ENCODE results near the gene LHX3.
"Not testable (repeated sequence)": the region's sequence is repeated elsewhere in the genome, so short reads cannot be mapped to it uniquely, and the experiment has no call there.

The LHX3 gene

GRCh38 chr9:136153381-136154065 lies 51.4 kb downstream of the LHX3 start:
- no peak for DNase-seq (ENCODE audit: low read depth)

GRCh38 chr9:136152931-136153330 lies 52.0 kb downstream of the LHX3 start:
- no peak for DNase-seq (ENCODE audit: low read depth)

GRCh38 chr9:136152543-136152866 lies 52.4 kb downstream of the LHX3 start:
- DNase-seq (ENCODE audit: low read depth): no peak

GRCh38 chr9:136151848-136152542 lies 52.9 kb downstream of the LHX3 start:
- DNase-seq (ENCODE audit: low read depth): no peak

GRCh38 chr9:136151214-136151804 lies 53.6 kb downstream of the LHX3 start:
- no peak for DNase-seq (ENCODE audit: low read depth)

- DNase-seq (ENCODE audit: low read depth): not testable (repeated sequence)
Observed at GRCh38 chr9:136150664-136151213, 54.2 kb downstream of the LHX3 start.

- no peak for DNase-seq (ENCODE audit: low read depth)
Observed at GRCh38 chr9:136149853-136150252, 55.1 kb downstream of the LHX3 start.

GRCh38 chr9:136149337-136149736 lies 55.6 kb downstream of the LHX3 start:
- no peak for DNase-seq (ENCODE audit: low read depth)

GRCh38 chr9:136148766-136149165 lies 56.2 kb downstream of the LHX3 start:
- no peak for DNase-seq (ENCODE audit: low read depth)

- no peak for DNase-seq (ENCODE audit: low read depth)
Observed at GRCh38 chr9:136147890-136148714, 56.8 kb downstream of the LHX3 start.

- DNase-seq (ENCODE audit: low read depth): no peak
Observed at GRCh38 chr9:136147038-136147889, 57.7 kb downstream of the LHX3 start.
